SH-SY5Y (cell line): Measurements from ENCODE around the gene NOL4L.

ENCODE experiments used
- GATA2 ChIP-seq: IDR thresholded peaks from 2 replicates; pipeline ENCODE4 v1.6.1; 2011; ENCODE audit warnings: mild to moderate bottlenecking, low read depth, low read length
- GATA3 ChIP-seq: IDR thresholded peaks from 2 replicates; pipeline ENCODE4 v1.6.1; 2011; ENCODE audit warnings: low read depth, mild to moderate bottlenecking, low read length, moderate library complexity

GRCh38 chr20:32472581-32473207, 112.4 kb downstream of the NOL4L start:
- no peak for TF ChIP-seq GATA2
- TF ChIP-seq GATA3, result no peak
